Gastroesophageal sphincter (tissue), 3 donors: ENCODE measurements around the gene ICA1.

Experiments used
- CTCF ChIP-seq, 4 experiments: fragments of 200-600 bp in 2 of 4; fragments of 450-650 bp in 2 of 4; sonication (generic) in 1 of 4; IDR thresholded peaks; one replicate each; pipeline ENCODE4 v1.5.1; 2017 to 2019; ENCODE audit warnings: antibody characterized with exemption in 4 of 4, mild to moderate bottlenecking in 2 of 4, moderate library complexity in 2 of 4
- POLR2A ChIP-seq, 2 donors: fragments of 450-650 bp; IDR thresholded peaks; one replicate each; pipeline ENCODE4 v1.6.1; 2017; ENCODE audit warnings: antibody characterized with exemption in 2 of 2, mild to moderate bottlenecking in 2 of 2, moderate library complexity in 1 of 2
- POLR2AphosphoS5 ChIP-seq: sonication (generic); formaldehyde crosslinking; IDR thresholded peaks from one replicate; pipeline ENCODE4 v1.6.1; 2017; ENCODE audit warnings: antibody characterized with exemption

DNA sequence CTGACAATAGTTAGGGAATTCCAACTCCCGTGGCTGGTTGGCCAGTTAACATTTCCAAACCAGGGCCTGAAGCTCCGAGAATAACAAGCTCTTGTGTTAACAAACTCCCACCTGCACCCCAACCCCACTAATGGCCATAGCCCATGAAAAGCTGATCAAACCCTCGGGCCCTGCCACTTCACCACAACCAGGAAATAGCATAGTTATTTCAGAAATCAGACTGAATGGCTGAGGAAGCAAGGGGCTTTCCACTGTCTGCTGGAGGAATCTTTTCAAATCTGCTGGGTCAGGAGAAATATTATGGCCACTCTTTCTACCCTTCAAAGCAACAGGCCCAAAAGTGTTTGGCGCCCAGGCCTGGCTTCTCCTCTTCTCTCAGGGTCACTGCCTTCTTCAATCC lies 147.8 kb downstream of the ICA1 start:
- TF ChIP-seq CTCF (IDR thresholded peaks at IDR 0.05) (no peak), POLR2A (IDR thresholded peaks at IDR 0.05) (no peak), POLR2AphosphoS5 (no peak)
